IMR-90 (cell line): ENCODE results near the gene NAA80.

Experiments used
- CEBPB ChIP-seq: IDR thresholded peaks from 2 replicates; pipeline ENCODE4 v1.6.1; 2012; ENCODE audit warnings: low read depth, low read length, improper control_type of control experiment
- CTCF ChIP-seq: conservative IDR thresholded peaks from 2 replicates; pipeline ENCODE4 v1.5.1; 2012; ENCODE audit warnings: mild to moderate bottlenecking, low read depth, low read length, improper control_type of control experiment
- NFE2L2 ChIP-seq: fragments of 150-350 bp; IDR thresholded peaks from 2 replicates; pipeline ENCODE4 v1.6.1; 2016; ENCODE audit warnings: low read depth, mild to moderate bottlenecking, low read length
- POLR2A ChIP-seq: IDR thresholded peaks from 2 replicates; pipeline ENCODE4 v1.6.1; 2012; ENCODE audit warnings: mild to moderate bottlenecking, low read depth, low read length
- RAD21 ChIP-seq: IDR thresholded peaks from 2 replicates; pipeline ENCODE4 v1.6.1; 2012; ENCODE audit warnings: low read length, improper control_type of control experiment

- no peak for TF ChIP-seq CEBPB
- no peak for TF ChIP-seq CTCF
- TF ChIP-seq POLR2A = no peak
- no peak for TF ChIP-seq NFE2L2
- no peak for TF ChIP-seq RAD21
Observed at GRCh38 chr3:50338965-50339364, 39.8 kb upstream of the NAA80 start.
